ENCODE results near the gene UGT1A1. TPM values are rescaled to one million over a fixed set of nuclear protein-coding genes. Genes with fewer than 3 reads are reported as not detected.

UGT1A1 gene
- total and polyA plus RNA-seq, 2 donors (not counting 3 experiments of a cell fraction or from before 2014, with no cell fraction given), result not detected

GRCh38 chr2:233766416-233766815, 6.3 kb downstream of the UGT1A1 start:
- no peaks in the 10 kb centered on the region for H3K79me2 ChIP-seq (ENCODE audit: control insufficient read depth, insufficient read depth, low read length)
- intact Hi-C loops (cut with micrococcal nuclease), result no loop called here
- BruUV-seq (replicated peaks), result no TSS peak

More at GRCh38 chr2:233766416-233766815, 6.3 kb downstream of the UGT1A1 start:
- H3K9me1 ChIP-seq (replicated peaks; ENCODE audit: control insufficient read depth, extremely low read depth, insufficient read depth, low read length), result no peaks in the 10 kb centered on the region
- H3K4me2 ChIP-seq (ENCODE audit: insufficient read depth, low read length), result no peak overlapping the region
- H3K9ac ChIP-seq (replicated peaks; ENCODE audit: extremely low read depth, insufficient read depth, low read length), result no peak overlapping the region
- H4K20me1 ChIP-seq (replicated peaks; ENCODE audit: control insufficient read depth, extremely low read depth, insufficient read depth, low read length), result no peaks in the 10 kb centered on the region
- H2AFZ ChIP-seq (ENCODE audit: low read depth, low read length), result no peak overlapping the region
- FAIRE-seq (no peak), DNase-seq (ENCODE audit: low read depth, low spot score) (no peak)
- no peaks in the 10 kb centered on the region for H3K9me3 ChIP-seq (replicated peaks; ENCODE audit: control insufficient read depth, insufficient read depth, low read length)
- TF ChIP-seq JUN (IDR thresholded peaks at IDR 0.05; ENCODE audit: borderline replicate concordance, insufficient read depth, insufficient read length, low read depth) (no peak), GATA2 (IDR thresholded peaks at IDR 0.05; ENCODE audit: insufficient read depth, insufficient read length, low read depth, low read length) (no peak), CTCF (IDR thresholded peaks at IDR 0.05; ENCODE audit: extremely low read depth in 1 of 2, insufficient read depth in 1 of 2, low read depth in 1 of 2, low read length in 2 of 2) (no peak), MYC (IDR thresholded peaks at IDR 0.05; ENCODE audit: low read depth, low read length) (no peak), POLR2A (IDR thresholded peaks at IDR 0.05; ENCODE audit: low read depth, low read length) (no peak), POLR2AphosphoS5 (IDR thresholded peaks at IDR 0.05; ENCODE audit: insufficient read depth, low read depth, low read length) (no peak), EZH2 (IDR thresholded peaks at IDR 0.05; ENCODE audit: borderline replicate concordance, low read depth, low read length, severe bottlenecking) (no peak), FOS (IDR thresholded peaks at IDR 0.05; ENCODE audit: borderline replicate concordance, insufficient read depth, low read length) (no peak)
- no peaks in the 10 kb centered on the region for H3K4me1 ChIP-seq (ENCODE audit: control insufficient read depth, extremely low read depth, insufficient read depth, low read length)
- no peak overlapping the region for H3K4me3 ChIP-seq (replicated peaks in 1 of 3; ENCODE audit: insufficient read depth in 1 of 3, low read depth in 1 of 3, low read length in 3 of 3)
- CTCF ChIA-PET, result no interaction called here
- H3K36me3 ChIP-seq (ENCODE audit: control insufficient read depth in 2 of 2, extremely low read depth in 1 of 2, insufficient read depth in 2 of 2, low read length in 2 of 2), result no peaks in the 10 kb centered on the region
- dilution Hi-C loops (cut with MboI; ENCODE audit: extremely low pct_ligation_motif_present, low sequenced_read_pairs), result no loop called here
- POLR2A ChIA-PET, result no interaction called here
- H3K27me3 ChIP-seq (ENCODE audit: control insufficient read depth in 2 of 2, insufficient read depth in 2 of 2, low read length in 2 of 2), result peaks cover 1 to 4% of the 10 kb centered on the region in 2 experiments
- no peak overlapping the region for H3K27ac ChIP-seq (ENCODE audit: insufficient read depth, low read depth, low read length)

All from endothelial cell of umbilical vein (primary cell).